GM12891 (cell line): Measurements from ENCODE around the gene AATK.

ENCODE experiments used
- DNase-seq: peaks from one replicate; pipeline ENCODE4 v3.0.0; 2011; ENCODE audit warnings: low spot score; ENCODE audit not compliant: insufficient read length
- FAIRE-seq: peaks from 2 replicates; lab custom pipeline; 2011; peaks lifted over from hg19 to GRCh38; lab: Jason Lieb, UNC
- PAX5 ChIP-seq: IDR thresholded peaks from 2 replicates; pipeline ENCODE4 v1.6.1; 2011; ENCODE audit warnings: low read length, moderate library complexity, mild to moderate bottlenecking; ENCODE audit not compliant: insufficient read depth, severe bottlenecking
- POLR2A ChIP-seq: IDR thresholded peaks from 2 replicates; pipeline ENCODE4 v1.6.1; 2011; ENCODE audit warnings: low read depth, low read length, control low read depth
- POLR2AphosphoS5 ChIP-seq: IDR thresholded peaks from 2 replicates; pipeline ENCODE4 v1.6.1; 2011; ENCODE audit warnings: low read depth, low read length, control low read depth
- POU2F2 ChIP-seq: IDR thresholded peaks from 2 replicates; pipeline ENCODE4 v1.6.1; 2011; ENCODE audit warnings: low read depth, mild to moderate bottlenecking, control low read depth, low read length, moderate library complexity
- SPI1 ChIP-seq: IDR thresholded peaks from 2 replicates; pipeline ENCODE4 v1.6.1; 2011; ENCODE audit warnings: low read depth, low read length, control low read depth
- TAF1 ChIP-seq: IDR thresholded peaks from 2 replicates; pipeline ENCODE4 v1.6.1; 2011; ENCODE audit warnings: low read depth, low read length, control low read depth

AATK gene

GRCh38 chr17:81109957-81110356 is 56.1 kb downstream of the AATK start:
- DNase-seq (no peak), FAIRE-seq (no peak)
- TF ChIP-seq POLR2AphosphoS5 = no peak
- TF ChIP-seq PAX5 = no peak
- TF ChIP-seq TAF1 = no peak
- no peak for TF ChIP-seq POLR2A
- TF ChIP-seq SPI1 = no peak

- TF ChIP-seq TAF1 (no peak), SPI1 (no peak), PAX5 (no peak), POLR2A (no peak), POU2F2 (no peak), POLR2AphosphoS5 (no peak)
- DNase-seq = no peak
- no peak for FAIRE-seq
Measured at GRCh38 chr17:81108220-81108619, 57.8 kb downstream of the AATK start.

GRCh38 chr17:81106716-81107115 is 59.3 kb downstream of the AATK start:
- FAIRE-seq (no peak), DNase-seq (no peak)
- TF ChIP-seq POU2F2 (no peak), PAX5 (no peak), POLR2A (no peak), POLR2AphosphoS5 (no peak), SPI1 (no peak), TAF1 (no peak)

- TF ChIP-seq POLR2A (no peak), PAX5 (no peak), SPI1 (no peak), POLR2AphosphoS5 (no peak), POU2F2 (no peak), TAF1 (no peak)
- FAIRE-seq (no peak), DNase-seq (no peak)
Measured at GRCh38 chr17:81103379-81103778, 62.6 kb downstream of the AATK start.

- TF ChIP-seq POLR2AphosphoS5 (no peak), TAF1 (no peak), SPI1 (no peak), PAX5 (no peak), POU2F2 (no peak), POLR2A (no peak)
- no peak for FAIRE-seq
Measured at GRCh38 chr17:81102869-81103268, 63.2 kb downstream of the AATK start.

GRCh38 chr17:81102352-81102751 is 63.7 kb downstream of the AATK start:
- DNase-seq (no peak), FAIRE-seq (no peak)
- no peak for TF ChIP-seq POU2F2
- no peak for TF ChIP-seq PAX5
- TF ChIP-seq SPI1 = no peak
- TF ChIP-seq POLR2AphosphoS5 = no peak
- no peak for TF ChIP-seq TAF1
- no peak for TF ChIP-seq POLR2A

More at GRCh38 chr17:81102869-81103268, 63.2 kb downstream of the AATK start:
- DNase-seq = no peak

- peak; percentile 100 for DNase-seq
- peak; percentile 100 for FAIRE-seq
- TF ChIP-seq SPI1 (no peak), POLR2AphosphoS5 (no peak), POU2F2 (0 out of 2 replicates have a peak, but pooled peaks have one; percentile 23), PAX5 (no peak), TAF1 (no peak)
Measured at GRCh38 chr17:81101614-81102306, 64.3 kb downstream of the AATK start.

GRCh38 chr17:81100668-81101067 is 65.4 kb downstream of the AATK start:
- FAIRE-seq = no peak
- TF ChIP-seq SPI1 (no peak), TAF1 (no peak), POLR2A (no peak), POU2F2 (no peak), PAX5 (no peak), POLR2AphosphoS5 (no peak)

GRCh38 chr17:81099888-81100287 is 66.1 kb downstream of the AATK start:
- DNase-seq (no peak), FAIRE-seq (no peak)

More at GRCh38 chr17:81100668-81101067, 65.4 kb downstream of the AATK start:
- no peak for DNase-seq

GRCh38 chr17:81097943-81098308 is 68.1 kb downstream of the AATK start:
- no peak for DNase-seq
- no peak for FAIRE-seq
- no peak for TF ChIP-seq TAF1
- TF ChIP-seq POLR2AphosphoS5 = no peak
- no peak for TF ChIP-seq SPI1
- no peak for TF ChIP-seq POU2F2

More at GRCh38 chr17:81099888-81100287, 66.1 kb downstream of the AATK start:
- TF ChIP-seq PAX5 = no peak
- TF ChIP-seq TAF1 = no peak
- no peak for TF ChIP-seq POU2F2
- TF ChIP-seq POLR2A = no peak
- TF ChIP-seq POLR2AphosphoS5 = no peak
- TF ChIP-seq SPI1 = no peak
